DOHH2 (cell line): ENCODE results near the gene CDK19.

Experiments used
- H3F3A ChIP-seq: fragments of 200-600 bp; sonication (generic), shearing (Covaris generic); 2 replicates; pipeline ENCODE4 v1.6.0; 2016; ENCODE audit warnings: antibody characterized with exemption, mild to moderate bottlenecking; ENCODE audit not compliant: control insufficient read depth, insufficient read depth
- H3K27ac ChIP-seq: fragments of 200-600 bp; sonication (generic); 2 replicates; pipeline ENCODE4 v1.5.1; 2014; ENCODE audit warnings: low read depth, mild to moderate bottlenecking, low read length, moderate library complexity
- H3K27me3 ChIP-seq: fragments of 200-600 bp; sonication (generic); 2 replicates; pipeline ENCODE4 v1.6.1; 2014; ENCODE audit warnings: mild to moderate bottlenecking, low read length, mixed read lengths; ENCODE audit not compliant: control insufficient read depth
- H3K36me3 ChIP-seq: fragments of 200-600 bp; sonication (generic); 2 replicates; pipeline ENCODE4 v1.6.1; 2014; ENCODE audit warnings: mild to moderate bottlenecking, low read length, moderate library complexity, mixed read lengths; ENCODE audit not compliant: control insufficient read depth
- H3K4me1 ChIP-seq: fragments of 200-600 bp; sonication (generic); 2 replicates; pipeline ENCODE4 v1.6.1; 2014; ENCODE audit warnings: mild to moderate bottlenecking, low read length, mixed read lengths; ENCODE audit not compliant: control insufficient read depth
- H3K4me2 ChIP-seq: fragments of 200-600 bp; sonication (generic); 2 replicates; pipeline ENCODE4 v1.6.0; 2014; ENCODE audit warnings: mild to moderate bottlenecking, low read length, moderate library complexity
- H3K4me3 ChIP-seq: fragments of 200-600 bp; sonication (generic); 2 replicates; pipeline ENCODE4 v1.5.1; 2014; ENCODE audit warnings: mild to moderate bottlenecking, low read length, mixed read lengths
- H3K79me2 ChIP-seq: fragments of 200-600 bp; sonication (generic); 2 replicates; pipeline ENCODE4 v1.6.1; 2014; ENCODE audit warnings: mild to moderate bottlenecking, low read length, mixed read lengths; ENCODE audit not compliant: control insufficient read depth
- H3K9me2 ChIP-seq: fragments of 200-600 bp; sonication (generic); replicated peaks from 2 replicates; pipeline ENCODE4 v1.6.1; 2014; ENCODE audit warnings: mild to moderate bottlenecking, low read length, mixed read lengths; ENCODE audit not compliant: control insufficient read depth
- H3K9me3 ChIP-seq: fragments of 200-600 bp; sonication (generic); 2 replicates; pipeline ENCODE4 v1.6.1; 2014; ENCODE audit warnings: antibody characterized with exemption, low read length, mixed read lengths; ENCODE audit not compliant: control insufficient read depth, insufficient read depth
- H4K20me1 ChIP-seq: fragments of 200-600 bp; sonication (generic); 2 replicates; pipeline ENCODE4 v1.6.0; 2014; ENCODE audit warnings: low read depth, mild to moderate bottlenecking, antibody characterized with exemption, low read length, moderate library complexity; ENCODE audit not compliant: control insufficient read depth, insufficient read depth
- CTCF ChIP-seq: fragments of 200-600 bp; sonication (generic); IDR thresholded peaks from one replicate; pipeline ENCODE4 v1.5.1; 2014; ENCODE audit warnings: antibody characterized with exemption, mild to moderate bottlenecking, low read depth, low read length; ENCODE audit not compliant: poor library complexity, severe bottlenecking
- EZH2phosphoT487 ChIP-seq: fragments of 200-600 bp; sonication (generic); IDR thresholded peaks from 2 replicates; pipeline ENCODE4 v1.6.1; 2017; ENCODE audit warnings: borderline replicate concordance, mild to moderate bottlenecking, antibody characterized with exemption, low read length, moderate library complexity, mixed read lengths

CDK19 gene

GRCh38 chr6:110661414-110661813 lies 153.9 kb downstream of the CDK19 start:
- Histone ChIP-seq H4K20me1 (no peaks in the 10 kb centered on the region), H3K79me2 (no peaks in the 10 kb centered on the region), H3K9me2 (no peaks in the 10 kb centered on the region), H3K4me1 (peaks cover 7% of the 10 kb centered on the region), H3F3A (no peaks in the 10 kb centered on the region), H3K4me3 (no peak overlapping the region), H3K27ac (no peak overlapping the region), H3K27me3 (no peaks in the 10 kb centered on the region), H3K9me3 (no peaks in the 10 kb centered on the region), H3K4me2 (no peak overlapping the region), H3K36me3 (peaks cover 10% of the 10 kb centered on the region; the same call in 1 of the 2 replicates)
- TF ChIP-seq CTCF (no peak), EZH2phosphoT487 (no peak)

- no peaks in the 10 kb centered on the region for H3F3A ChIP-seq
- no peak overlapping the region for H3K4me2 ChIP-seq
- TF ChIP-seq CTCF (no peak), EZH2phosphoT487 (no peak)
- H3K27ac ChIP-seq = no peak overlapping the region
- H4K20me1 ChIP-seq = no peaks in the 10 kb centered on the region
- no peak overlapping the region for H3K4me3 ChIP-seq
- H3K9me2 ChIP-seq = no peaks in the 10 kb centered on the region
- H3K9me3 ChIP-seq = no peaks in the 10 kb centered on the region
- peaks cover 5% of the 10 kb centered on the region for H3K4me1 ChIP-seq
- peaks cover 10% of the 10 kb centered on the region; the same call in 1 of the 2 replicates for H3K36me3 ChIP-seq
- H3K79me2 ChIP-seq = no peaks in the 10 kb centered on the region
- H3K27me3 ChIP-seq = no peaks in the 10 kb centered on the region
Measured at GRCh38 chr6:110660066-110660655, 155.1 kb downstream of the CDK19 start.

- H3K4me2 ChIP-seq = no peak overlapping the region
- no peaks in the 10 kb centered on the region for H4K20me1 ChIP-seq
- no peaks in the 10 kb centered on the region for H3K79me2 ChIP-seq
- no peaks in the 10 kb centered on the region for H3K4me1 ChIP-seq
- TF ChIP-seq CTCF (no peak), EZH2phosphoT487 (no peak)
- H3K36me3 ChIP-seq = peaks cover 10% of the 10 kb centered on the region; the same call in 1 of the 2 replicates
- no peaks in the 10 kb centered on the region for H3K27me3 ChIP-seq
- no peaks in the 10 kb centered on the region for H3F3A ChIP-seq
- H3K4me3 ChIP-seq = no peak overlapping the region
- no peaks in the 10 kb centered on the region for H3K9me2 ChIP-seq
- H3K27ac ChIP-seq = no peak overlapping the region
- no peaks in the 10 kb centered on the region for H3K9me3 ChIP-seq
Measured at GRCh38 chr6:110658631-110659211, 156.5 kb downstream of the CDK19 start.
